ENCODE measurements around the gene AQP6. TPM values are rescaled to one million over a fixed set of nuclear protein-coding genes. Genes with fewer than 3 reads are reported as not detected.

The AQP6 gene
- total and polyA plus RNA-seq, 2 donors (not counting 3 experiments of a cell fraction or from before 2014, with no cell fraction given): 0.04 TPM; not detected in 1

GRCh38 chr12:50022903-50023302 lies 50.2 kb downstream of the AQP6 start:
- DNase-seq (ENCODE audit: low read depth, low spot score) (no peak), FAIRE-seq (no peak)
- H3K27me3 ChIP-seq (ENCODE audit: control insufficient read depth in 2 of 2, insufficient read depth in 2 of 2, low read length in 2 of 2): peaks cover 7 to 12% of the 10 kb centered on the region in 2 experiments
- H3K9me1 ChIP-seq (replicated peaks; ENCODE audit: control insufficient read depth, extremely low read depth, insufficient read depth, low read length): no peaks in the 10 kb centered on the region
- no peaks in the 10 kb centered on the region for H4K20me1 ChIP-seq (replicated peaks; ENCODE audit: control insufficient read depth, extremely low read depth, insufficient read depth, low read length)
- no TSS peak for BruUV-seq (replicated peaks)
- H3K4me3 ChIP-seq (replicated peaks in 1 of 3; ENCODE audit: insufficient read depth in 1 of 3, low read depth in 1 of 3, low read length in 3 of 3): no peak overlapping the region
- H3K36me3 ChIP-seq (ENCODE audit: control insufficient read depth in 2 of 2, extremely low read depth in 1 of 2, insufficient read depth in 2 of 2, low read length in 2 of 2): no peaks in the 10 kb centered on the region
- POLR2A ChIA-PET: no interaction called here
- no peak for TF ChIP-seq POLR2AphosphoS5 (IDR thresholded peaks at IDR 0.05; ENCODE audit: insufficient read depth, low read depth, low read length)
- TF ChIP-seq CTCF (IDR thresholded peaks at IDR 0.05; ENCODE audit: extremely low read depth in 1 of 2, insufficient read depth in 1 of 2, low read depth in 1 of 2, low read length in 2 of 2): no peak
- TF ChIP-seq EZH2 (IDR thresholded peaks at IDR 0.05; ENCODE audit: borderline replicate concordance, low read depth, low read length, severe bottlenecking): no peak
- no peak for TF ChIP-seq GATA2 (IDR thresholded peaks at IDR 0.05; ENCODE audit: insufficient read depth, insufficient read length, low read depth, low read length)
- no peak for TF ChIP-seq JUN (IDR thresholded peaks at IDR 0.05; ENCODE audit: borderline replicate concordance, insufficient read depth, insufficient read length, low read depth)
- no peak for TF ChIP-seq FOS (IDR thresholded peaks at IDR 0.05; ENCODE audit: borderline replicate concordance, insufficient read depth, low read length)
- H2AFZ ChIP-seq (ENCODE audit: low read depth, low read length): no peak overlapping the region
- no peak overlapping the region for H3K9ac ChIP-seq (replicated peaks; ENCODE audit: extremely low read depth, insufficient read depth, low read length)
- intact Hi-C loops (cut with micrococcal nuclease) (no loop called here), dilution Hi-C loops (cut with MboI; ENCODE audit: extremely low pct_ligation_motif_present, low sequenced_read_pairs) (no loop called here)
- H3K4me1 ChIP-seq (ENCODE audit: control insufficient read depth, extremely low read depth, insufficient read depth, low read length): peaks cover 10% of the 10 kb centered on the region
- H3K9me3 ChIP-seq (replicated peaks; ENCODE audit: control insufficient read depth, insufficient read depth, low read length): no peaks in the 10 kb centered on the region
- no peak overlapping the region for H3K27ac ChIP-seq (ENCODE audit: insufficient read depth, low read depth, low read length)
- no peak overlapping the region for H3K4me2 ChIP-seq (ENCODE audit: insufficient read depth, low read length)
- H3K79me2 ChIP-seq (ENCODE audit: control insufficient read depth, insufficient read depth, low read length): peaks cover 71% of the 10 kb centered on the region
- CTCF ChIA-PET: no interaction called here

Data from endothelial cell of umbilical vein (primary cell).